ENCODE data around the gene ARL2BP. TPM values are rescaled to one million over a fixed set of nuclear protein-coding genes. Genes with fewer than 3 reads are reported as not detected.

Gene ARL2BP
- total RNA-seq, 1 donor from 2014 or later = 62.6 TPM

- no peak overlapping the region for H3K4me3 Mint-ChIP-seq
- H3K36me3 Mint-ChIP-seq (ENCODE audit: low read depth) = peaks cover 30% of the 10 kb centered on the region
- DNase-seq (ENCODE audit: low read depth, low spot score) = no peak
- TF ChIP-seq, protein P1, sequence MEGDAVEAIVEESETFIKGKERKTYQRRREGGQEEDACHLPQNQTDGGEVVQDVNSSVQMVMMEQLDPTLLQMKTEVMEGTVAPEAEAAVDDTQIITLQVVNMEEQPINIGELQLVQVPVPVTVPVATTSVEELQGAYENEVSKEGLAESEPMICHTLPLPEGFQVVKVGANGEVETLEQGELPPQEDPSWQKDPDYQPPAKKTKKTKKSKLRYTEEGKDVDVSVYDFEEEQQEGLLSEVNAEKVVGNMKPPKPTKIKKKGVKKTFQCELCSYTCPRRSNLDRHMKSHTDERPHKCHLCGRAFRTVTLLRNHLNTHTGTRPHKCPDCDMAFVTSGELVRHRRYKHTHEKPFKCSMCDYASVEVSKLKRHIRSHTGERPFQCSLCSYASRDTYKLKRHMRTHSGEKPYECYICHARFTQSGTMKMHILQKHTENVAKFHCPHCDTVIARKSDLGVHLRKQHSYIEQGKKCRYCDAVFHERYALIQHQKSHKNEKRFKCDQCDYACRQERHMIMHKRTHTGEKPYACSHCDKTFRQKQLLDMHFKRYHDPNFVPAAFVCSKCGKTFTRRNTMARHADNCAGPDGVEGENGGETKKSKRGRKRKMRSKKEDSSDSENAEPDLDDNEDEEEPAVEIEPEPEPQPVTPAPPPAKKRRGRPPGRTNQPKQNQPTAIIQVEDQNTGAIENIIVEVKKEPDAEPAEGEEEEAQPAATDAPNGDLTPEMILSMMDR (conservative IDR thresholded peaks at IDR 0.05) = no peak
- no peaks in the 10 kb centered on the region for H3K4me1 Mint-ChIP-seq
- no peaks in the 10 kb centered on the region for H3K9me3 Mint-ChIP-seq
- no peak overlapping the region for H3K27ac Mint-ChIP-seq (ENCODE audit: unreplicated experiment)
- H3K27me3 Mint-ChIP-seq (ENCODE audit: low read depth) = no peaks in the 10 kb centered on the region
Observed at GRCh38 chr16:57231821-57232350, 13.2 kb upstream of the ARL2BP start.

GRCh38 chr16:57233944-57234706, 10.9 kb upstream of the ARL2BP start:
- Mint-ChIP-seq H3K9me3 (no peaks in the 10 kb centered on the region), H3K4me1 (no peaks in the 10 kb centered on the region), H3K27ac (ENCODE audit: unreplicated experiment) (peak overlapping the region; percentile 73), H3K36me3 (ENCODE audit: low read depth) (peaks cover 31% of the 10 kb centered on the region), H3K4me3 (no peak overlapping the region), H3K27me3 (ENCODE audit: low read depth) (no peaks in the 10 kb centered on the region)
- TF ChIP-seq, protein P1 (conservative IDR thresholded peaks at IDR 0.05) = no peak
- no peak for DNase-seq (ENCODE audit: low read depth, low spot score)

DNA sequence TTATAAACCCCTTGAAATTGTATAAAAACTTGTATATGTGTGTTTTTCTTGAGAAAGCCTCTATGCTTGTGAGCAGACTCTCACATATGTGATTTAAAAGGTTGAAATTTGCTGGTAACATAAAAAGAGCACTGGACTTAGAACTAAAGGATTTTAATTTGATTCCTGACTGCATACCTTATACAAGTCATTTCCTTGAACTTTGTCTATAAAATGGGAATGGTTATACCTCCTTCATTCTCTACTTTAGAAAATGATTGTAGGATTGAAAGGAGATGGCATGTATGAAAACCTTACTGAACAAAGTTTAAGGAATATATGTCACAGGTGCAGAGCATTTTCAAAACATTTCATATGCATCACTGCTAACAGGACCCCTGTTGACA, 10.4 kb upstream of the ARL2BP start:
- no peak overlapping the region for H3K4me3 Mint-ChIP-seq
- H3K36me3 Mint-ChIP-seq (ENCODE audit: low read depth) = peaks cover 33% of the 10 kb centered on the region
- TF ChIP-seq, protein P1 (conservative IDR thresholded peaks at IDR 0.05) = no peak

DNA sequence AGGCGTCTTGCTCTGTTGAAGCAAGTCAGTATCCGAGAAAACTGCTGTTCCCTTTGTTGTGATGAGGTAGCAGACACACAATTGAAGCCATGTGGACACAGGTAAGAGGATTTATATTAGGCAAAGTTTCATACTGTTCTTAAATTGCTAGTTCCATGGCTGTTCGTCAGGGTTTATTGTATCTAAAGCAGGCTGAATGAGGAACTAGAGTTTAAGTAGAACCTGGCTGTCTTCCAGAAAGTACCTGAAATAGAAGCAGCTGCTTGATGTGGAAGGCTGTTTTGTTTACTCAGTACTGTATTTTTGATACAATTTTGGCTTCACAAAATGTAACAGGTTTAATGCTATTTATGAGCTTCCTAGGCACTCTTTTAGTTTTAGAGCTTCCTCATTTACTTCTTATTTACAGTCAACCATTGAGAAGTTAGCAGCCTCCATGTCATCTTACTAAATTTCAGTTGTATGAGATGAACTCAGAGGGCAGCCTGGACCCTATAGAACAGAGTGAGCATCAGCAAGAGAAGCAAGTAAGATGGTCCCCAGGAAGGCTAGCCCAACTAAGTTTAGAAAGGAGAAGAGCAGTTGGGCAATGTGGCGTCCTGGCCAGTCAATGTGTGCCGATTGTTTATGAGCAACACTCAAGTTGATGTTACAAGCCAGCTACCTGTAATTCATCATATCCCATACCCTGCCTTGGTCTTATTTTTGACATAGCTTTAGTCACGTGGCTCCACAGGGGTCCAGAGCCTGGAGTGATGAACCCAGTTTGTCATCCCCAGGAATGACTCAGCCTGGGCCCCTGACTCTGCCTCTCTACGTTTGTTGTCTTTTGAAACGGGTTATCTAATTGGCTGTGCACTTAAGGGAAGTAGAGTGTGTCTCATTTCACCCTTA, 9.7 kb upstream of the ARL2BP start:
- no peak overlapping the region for H3K4me3 Mint-ChIP-seq
- no peaks in the 10 kb centered on the region for H3K27me3 Mint-ChIP-seq (ENCODE audit: low read depth)
- peaks cover 31% of the 10 kb centered on the region for H3K36me3 Mint-ChIP-seq (ENCODE audit: low read depth)
- H3K27ac Mint-ChIP-seq (ENCODE audit: unreplicated experiment) = no peak overlapping the region
- H3K4me1 Mint-ChIP-seq = no peaks in the 10 kb centered on the region
- DNase-seq (ENCODE audit: low read depth, low spot score) = no peak
- TF ChIP-seq, protein P1 (conservative IDR thresholded peaks at IDR 0.05) = no peak
- no peaks in the 10 kb centered on the region for H3K9me3 Mint-ChIP-seq

More for the DNA sequence above, 10.4 kb upstream of the ARL2BP start:
- Mint-ChIP-seq H3K4me1 (no peaks in the 10 kb centered on the region), H3K27me3 (ENCODE audit: low read depth) (no peaks in the 10 kb centered on the region), H3K27ac (ENCODE audit: unreplicated experiment) (no peak overlapping the region), H3K9me3 (no peaks in the 10 kb centered on the region)
- no peak for DNase-seq (ENCODE audit: low read depth, low spot score)

GRCh38 chr16:57236022-57236350, 9.1 kb upstream of the ARL2BP start:
- Mint-ChIP-seq H3K36me3 (ENCODE audit: low read depth) (peaks cover 27% of the 10 kb centered on the region), H3K4me1 (no peaks in the 10 kb centered on the region), H3K4me3 (no peak overlapping the region), H3K9me3 (no peaks in the 10 kb centered on the region), H3K27ac (ENCODE audit: unreplicated experiment) (no peak overlapping the region), H3K27me3 (ENCODE audit: low read depth) (no peaks in the 10 kb centered on the region)
- no peak for DNase-seq (ENCODE audit: low read depth, low spot score)
- TF ChIP-seq, protein P1 (conservative IDR thresholded peaks at IDR 0.05) = no peak

Measured in neural crest cell (in vitro differentiated cells).